Spleen (tissue), 11 donors: ENCODE data around the gene RRAGD. TPM values are rescaled to one million over a fixed set of nuclear protein-coding genes. Genes with fewer than 3 reads are reported as not detected.

ENCODE experiments used
- DNase-seq: peaks from one replicate; pipeline ENCODE4 v3.0.0-alpha.2; 2020
- H3K27ac ChIP-seq, 8 donors: fragments of 200-600 bp; sonication (generic) in 7 of 8; 1 replicate in 4 of 8; 2 replicates in 4 of 8; pipeline versions ENCODE4 v1.5.0 to v1.8.0; 2016 to 2021; ENCODE audit warnings: inconsistent platforms in 4 of 8, mild to moderate bottlenecking in 4 of 8, moderate library complexity in 1 of 8
- H3K27me3 ChIP-seq, 7 donors: fragments of 200-600 bp; sonication (generic) in 6 of 7; replicated peaks in 1 of 7; 1 replicate in 4 of 7; 2 replicates in 3 of 7; pipeline versions ENCODE4 v1.5.0 to v1.8.0; 2016 to 2021; ENCODE audit warnings: inconsistent platforms in 3 of 7, mild to moderate bottlenecking in 1 of 7
- H3K36me3 ChIP-seq, 6 donors: fragments of 200-600 bp; sonication (generic) in 5 of 6; 1 replicate in 4 of 6; 2 replicates in 2 of 6; pipeline versions ENCODE4 v1.5.0 to v1.8.0; 2016 to 2021; ENCODE audit warnings: inconsistent platforms in 2 of 6
- H3K4me1 ChIP-seq, 6 donors: fragments of 200-600 bp; sonication (generic) in 5 of 6; 1 replicate in 3 of 6; 2 replicates in 3 of 6; pipeline versions ENCODE4 v1.5.0 to v1.8.0; 2016 to 2021; ENCODE audit warnings: inconsistent platforms in 3 of 6
- H3K4me3 ChIP-seq, 8 donors: fragments of 200-600 bp; sonication (generic) in 7 of 8; 1 replicate in 4 of 8; 2 replicates in 4 of 8; pipeline versions ENCODE4 v1.5.0 to v1.8.0; 2016 to 2021; ENCODE audit warnings: inconsistent platforms in 4 of 8, mild to moderate bottlenecking in 4 of 8, moderate library complexity in 2 of 8
- H3K9me3 ChIP-seq, 8 donors: fragments of 200-600 bp; sonication (generic) in 7 of 8; 1 replicate in 4 of 8; 2 replicates in 4 of 8; pipeline versions ENCODE4 v1.5.0 to v1.8.0; 2016 to 2021; ENCODE audit warnings: inconsistent platforms in 4 of 8
- POLR2A ChIP-seq, 3 donors: fragments of 450-650 bp; IDR thresholded peaks; one replicate each; pipeline ENCODE4 v1.5.1; 2017; ENCODE audit warnings: antibody characterized with exemption in 3 of 3, mild to moderate bottlenecking in 1 of 3
- POLR2AphosphoS5 ChIP-seq, 3 donors: sonication (generic); formaldehyde crosslinking; IDR thresholded peaks; one replicate each; pipeline ENCODE4 v1.5.1; 2017; ENCODE audit warnings: antibody characterized with exemption in 3 of 3
- WGBS, 5 donors: extraction: QIAGEN DNeasy Blood & Tissue Kit in 3 of 5; methylation state at CpG; one replicate each; pipeline versions ENCODE4 v1.1.5 to v1.1.7; 2013 to 2018; 5-methylcytosine and 5-hydroxymethylcytosine counted together
- intact Hi-C: fragments of 100-400 bp; cut with DNase I; formaldehyde crosslinking; loops from one replicate; pipeline ENCODE4 v1.15.0; 2023; ENCODE audit warnings: low total_unique reads
- polyA plus RNA-seq, 3 donors: library from polyadenylated mRNA; stranded (reverse); fragments of 200-250 nt; gene quantifications; one replicate each; pipeline ENCODE4 v1.2.1, GENCODE V29; 2013
- total RNA-seq, 7 donors: library from RNA; depleted of rRNA in 3 of 7; stranded (reverse); fragments of >200 nt in 3 of 7; fragmentation: NEBNext Ultra II Directional in 4 of 7; extraction: Animal tissue kit (Norgen Biotek cat#: 25700) in 4 of 7; gene quantifications; one replicate each; pipeline versions ENCODE4 v1.1.0 to v1.2.1, GENCODE V29; 2016 to 2021
- TF ChIP-seq, protein P1 (sequence below), 11 experiments: fragments of 200-600 bp in 7 of 11; fragments of 450-650 bp in 4 of 11; sonication (generic) in 4 of 11; IDR thresholded peaks in 8 of 11; conservative IDR thresholded peaks in 3 of 11; 1 replicate in 7 of 11; 2 replicates in 4 of 11; pipeline versions ENCODE4 v1.4.0 to v1.8.0; 2016 to 2021; ENCODE audit warnings: antibody characterized with exemption in 11 of 11, inconsistent platforms in 4 of 11, mild to moderate bottlenecking in 1 of 11
- donor health status: healthy with polysubstance abuse.
- donor health status: DM: no; HTN: no; CAD: no; lungs with moderate emphysema.
- donor health status: DM: no; HTN: no; CAD: no.
- donor health status: Bipolar disorder and iron deficiency.
- donor health status: healthy.
- donor health status: DM: no; HTN: no; CAD: no.
- donor health status: DM: yes; HTN: yes; CAD: no.

The RRAGD gene
- total and polyA plus RNA-seq, 10 donors, result 3.1 to 26.5 (median 15.4) TPM

DNA sequence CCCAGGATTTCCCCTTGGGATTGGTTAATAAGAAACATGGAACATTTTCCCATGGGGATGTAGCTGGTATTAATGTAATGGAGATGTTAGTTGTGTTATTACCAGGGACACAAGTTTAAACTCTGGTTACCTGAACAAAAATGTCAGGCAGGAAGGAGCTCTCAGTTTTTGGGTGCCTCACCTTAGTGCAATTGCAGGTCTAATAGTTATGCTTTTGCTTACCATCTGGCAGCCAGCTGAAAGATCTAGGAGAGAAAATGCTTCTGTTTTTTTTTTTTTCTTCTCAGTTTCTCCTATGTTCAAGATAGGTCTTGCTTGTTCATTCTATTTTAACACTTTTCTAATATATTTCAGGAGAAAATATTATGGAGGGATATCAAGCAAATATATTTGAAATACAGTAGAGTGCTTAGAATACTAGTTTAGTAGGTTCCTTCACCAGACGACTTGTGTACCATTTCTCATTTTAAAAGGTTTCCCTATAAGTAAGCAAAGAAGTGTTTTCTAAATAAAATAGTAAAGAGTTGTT, 55.4 kb downstream of the RRAGD start:
- H3K27me3 ChIP-seq, result no peaks in the 10 kb centered on the region
- DNase-seq, result no peak
- H3K9me3 ChIP-seq, result no peaks in the 10 kb centered on the region
- peaks cover 16 to 83% (median 48%) of the 10 kb centered on the region in 6 donors for H3K4me1 ChIP-seq
- H3K36me3 ChIP-seq, result no peaks in the 10 kb centered on the region
- TF ChIP-seq, protein P1, sequence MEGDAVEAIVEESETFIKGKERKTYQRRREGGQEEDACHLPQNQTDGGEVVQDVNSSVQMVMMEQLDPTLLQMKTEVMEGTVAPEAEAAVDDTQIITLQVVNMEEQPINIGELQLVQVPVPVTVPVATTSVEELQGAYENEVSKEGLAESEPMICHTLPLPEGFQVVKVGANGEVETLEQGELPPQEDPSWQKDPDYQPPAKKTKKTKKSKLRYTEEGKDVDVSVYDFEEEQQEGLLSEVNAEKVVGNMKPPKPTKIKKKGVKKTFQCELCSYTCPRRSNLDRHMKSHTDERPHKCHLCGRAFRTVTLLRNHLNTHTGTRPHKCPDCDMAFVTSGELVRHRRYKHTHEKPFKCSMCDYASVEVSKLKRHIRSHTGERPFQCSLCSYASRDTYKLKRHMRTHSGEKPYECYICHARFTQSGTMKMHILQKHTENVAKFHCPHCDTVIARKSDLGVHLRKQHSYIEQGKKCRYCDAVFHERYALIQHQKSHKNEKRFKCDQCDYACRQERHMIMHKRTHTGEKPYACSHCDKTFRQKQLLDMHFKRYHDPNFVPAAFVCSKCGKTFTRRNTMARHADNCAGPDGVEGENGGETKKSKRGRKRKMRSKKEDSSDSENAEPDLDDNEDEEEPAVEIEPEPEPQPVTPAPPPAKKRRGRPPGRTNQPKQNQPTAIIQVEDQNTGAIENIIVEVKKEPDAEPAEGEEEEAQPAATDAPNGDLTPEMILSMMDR (IDR thresholded peaks at IDR 0.05 in 8 of 11, conservative IDR thresholded peaks at IDR 0.05 in 3 of 11), result no peak
- 11 to 34% (median 18%) methylated on average over 1 of the region's 1 CpG for WGBS, 5 donors
- intact Hi-C loops, result no loop called here
- H3K4me3 ChIP-seq, result peak overlapping the region in 3 of 8 donors; percentile 19 to 56 (median 20)
- peak overlapping the region; percentile 59 to 86 (median 76) for H3K27ac ChIP-seq

DNA sequence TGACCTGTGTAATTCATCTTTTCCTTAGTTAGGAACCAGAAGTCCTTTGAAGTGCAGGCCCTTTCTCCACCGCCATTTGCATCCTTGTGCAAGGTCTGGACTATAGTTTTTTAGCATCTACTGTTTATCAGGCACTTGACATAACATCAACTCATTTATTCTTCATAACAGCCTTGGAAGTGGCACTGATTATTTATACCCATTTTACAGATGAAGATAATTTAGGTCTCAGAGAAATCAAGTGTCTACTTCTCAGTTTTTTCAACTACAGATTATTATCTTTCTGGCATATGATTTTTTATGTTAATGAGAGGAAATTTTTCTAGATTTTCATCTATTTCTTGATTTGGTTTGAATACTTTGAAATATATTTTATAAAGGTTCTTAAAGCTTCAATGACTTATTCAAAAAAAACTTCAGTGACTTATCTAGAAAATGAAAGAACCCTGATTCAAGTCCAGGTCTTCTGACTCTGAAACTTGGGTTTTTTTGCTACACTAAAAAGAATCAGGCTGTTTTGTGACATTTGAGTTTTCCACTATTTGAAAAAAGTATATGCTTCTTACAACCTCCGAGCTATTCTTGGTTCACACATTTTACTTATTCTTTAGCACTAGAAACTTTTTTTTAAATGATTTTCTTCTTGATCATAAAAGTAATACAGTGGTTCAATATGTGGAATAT, 56.4 kb downstream of the RRAGD start:
- TF ChIP-seq, protein P1 (IDR thresholded peaks at IDR 0.05 in 8 of 11, conservative IDR thresholded peaks at IDR 0.05 in 3 of 11), result no peak
- no peak for TF ChIP-seq POLR2AphosphoS5 (IDR thresholded peaks at IDR 0.05)

DNA sequence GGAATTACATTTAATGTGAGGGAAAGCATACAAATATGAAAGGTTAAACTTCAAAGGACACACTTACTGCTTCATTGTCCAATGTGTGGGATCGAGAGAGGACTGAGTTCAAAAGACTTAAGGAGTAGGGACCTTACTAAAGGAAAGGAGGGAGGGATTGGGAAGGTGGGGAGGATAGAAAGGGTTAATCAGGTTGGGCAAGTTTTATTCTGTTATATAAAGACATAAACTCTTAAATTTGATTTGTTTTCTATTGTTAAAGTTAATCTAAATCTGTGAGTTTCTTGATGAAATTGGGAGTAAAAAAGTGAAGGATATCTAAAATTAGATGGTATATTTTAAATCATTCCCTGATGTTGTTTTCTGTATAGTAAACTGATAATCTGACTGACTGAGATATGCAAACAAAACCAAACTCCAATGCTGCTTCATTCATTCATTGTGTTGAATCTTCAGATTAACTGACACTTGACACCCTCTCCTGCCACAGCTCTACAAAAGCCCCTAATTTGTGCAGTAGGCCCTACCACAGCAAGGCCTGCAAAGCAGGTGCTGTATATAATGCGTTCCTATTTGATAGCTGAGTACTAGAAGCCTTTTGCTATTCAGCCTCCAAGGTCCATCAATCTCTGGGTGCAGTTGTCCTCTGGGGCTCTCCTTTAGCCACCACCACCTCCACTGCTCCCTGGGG, 58.2 kb downstream of the RRAGD start:
- Histone ChIP-seq H3K9me3 (no peaks in the 10 kb centered on the region), H3K4me1 (peaks cover 19 to 88% (median 65%) of the 10 kb centered on the region in 6 donors), H3K4me3 (peak overlapping the region in 4 of 8 donors; percentile 58 to 77 (median 75)), H3K27me3 (no peaks in the 10 kb centered on the region), H3K36me3 (no peaks in the 10 kb centered on the region), H3K27ac (peak overlapping the region; percentile 97 to 100 (median 100))
- 70 to 75% (median 72%) methylated on average over 2 of the region's 2 CpGs for WGBS, 5 donors
- intact Hi-C loops, result no loop called here
- no peak for TF ChIP-seq POLR2A (IDR thresholded peaks at IDR 0.05)
- TF ChIP-seq, protein P1 (IDR thresholded peaks at IDR 0.05 in 8 of 11, conservative IDR thresholded peaks at IDR 0.05 in 3 of 11), result no peak
- no peak for TF ChIP-seq POLR2AphosphoS5 (IDR thresholded peaks at IDR 0.05)
- DNase-seq, result no peak

More for the DNA sequence above, 56.4 kb downstream of the RRAGD start:
- Histone ChIP-seq H3K27me3 (no peaks in the 10 kb centered on the region), H3K9me3 (no peaks in the 10 kb centered on the region), H3K36me3 (no peaks in the 10 kb centered on the region), H3K4me3 (no peak overlapping the region), H3K27ac (peak overlapping the region in 7 of 8 donors; percentile 68 to 86 (median 78)), H3K4me1 (peaks cover 16 to 88% (median 56%) of the 10 kb centered on the region in 6 donors)
- intact Hi-C loops, result no loop called here
- no peak for DNase-seq
- WGBS, 5 donors, result 75 to 87% (median 82%) methylated on average over 2 of the region's 2 CpGs

DNA sequence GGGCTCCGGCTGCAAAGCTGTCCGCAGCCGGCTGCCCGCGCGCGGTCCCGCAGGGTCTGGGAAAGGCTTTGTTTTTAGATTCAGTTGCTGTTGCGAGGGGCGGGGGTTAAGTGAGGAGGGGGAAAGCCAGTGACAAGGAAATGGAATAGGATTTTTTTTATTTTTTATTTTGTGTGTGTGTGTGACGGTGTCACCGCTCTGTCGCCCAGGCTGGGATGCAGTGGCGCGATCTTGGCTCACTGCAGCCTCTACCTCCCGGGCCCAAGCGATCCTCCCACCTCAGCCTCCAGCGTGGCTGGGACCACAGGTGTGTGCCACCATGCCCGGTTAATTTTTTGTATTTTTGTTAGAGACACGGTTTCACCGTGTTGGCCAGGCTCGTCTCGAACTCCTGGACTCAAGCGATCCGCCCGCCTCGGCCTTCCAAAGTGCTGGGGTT, 58.9 kb downstream of the RRAGD start:
- 33 to 37% (median 35%) methylated on average over 27 of the region's 27 CpGs for WGBS, 5 donors
- TF ChIP-seq POLR2A (IDR thresholded peaks at IDR 0.05) (no peak), POLR2AphosphoS5 (IDR thresholded peaks at IDR 0.05) (no peak)
- TF ChIP-seq, protein P1 (IDR thresholded peaks at IDR 0.05 in 8 of 11, conservative IDR thresholded peaks at IDR 0.05 in 3 of 11), result no peak

More for the DNA sequence above, 58.9 kb downstream of the RRAGD start:
- no peak for DNase-seq
- H3K4me1 ChIP-seq, result peaks cover 25 to 92% (median 66%) of the 10 kb centered on the region in 6 donors
- peak overlapping the region; percentile 97 to 100 (median 100) for H3K27ac ChIP-seq
- intact Hi-C loops, result no loop called here
- H3K27me3 ChIP-seq, result no peaks in the 10 kb centered on the region
- H3K9me3 ChIP-seq, result no peaks in the 10 kb centered on the region
- H3K4me3 ChIP-seq, result peak overlapping the region; percentile 27 to 77 (median 66)
- H3K36me3 ChIP-seq, result no peaks in the 10 kb centered on the region
